ENCODE measurements around the gene DPF3. TPM values are rescaled to one million over a fixed set of nuclear protein-coding genes. Genes with fewer than 3 reads are reported as not detected.

DPF3 gene
- total RNA-seq, 3 donors from 2014 or later (not counting 1 experiment from before 2014, with no cell fraction given): 1.4 to 1.8 (median 1.4) TPM

DNA sequence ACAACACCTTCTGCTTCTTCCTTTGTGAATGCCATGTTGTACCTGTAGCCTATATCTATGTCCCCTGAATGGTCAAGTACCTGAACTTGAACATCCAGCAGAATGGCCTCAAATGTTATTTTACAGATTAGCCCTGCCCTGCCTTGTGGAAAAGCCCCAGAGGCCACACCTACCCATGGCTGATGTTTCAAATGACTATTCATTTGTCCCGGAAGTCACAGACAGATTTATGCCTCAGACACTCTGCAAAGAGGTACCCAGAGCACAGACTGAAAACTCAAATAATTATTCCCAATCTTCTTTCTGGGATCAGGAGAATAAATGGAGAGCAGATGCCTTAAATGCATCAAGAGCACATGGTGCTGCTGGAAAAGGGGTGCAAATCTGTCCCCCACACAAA, 13.0 kb upstream of the DPF3 start:
- Histone ChIP-seq H3K27me3 (ENCODE audit: control insufficient read depth, insufficient read depth, low read length) (peaks cover 2% of the 10 kb centered on the region), H3K9me3 (ENCODE audit: control insufficient read depth, insufficient read depth, low read length) (no peaks in the 10 kb centered on the region), H3K27ac (ENCODE audit: low read length) (no peak overlapping the region), H3K4me3 (ENCODE audit: low read length) (no peak overlapping the region), H3K36me3 (ENCODE audit: control insufficient read depth, insufficient read depth, low read length) (no peaks in the 10 kb centered on the region), H3K4me1 (ENCODE audit: control insufficient read depth, insufficient read depth, low read length) (no peaks in the 10 kb centered on the region)
- H3K27me3 Mint-ChIP-seq (ENCODE audit: low read depth in 2 of 2): peaks cover 23 to 26% of the 10 kb centered on the region in 2 donors
- no peak overlapping the region for H3K4me3 Mint-ChIP-seq
- intact Hi-C loops (cut with micrococcal nuclease): loop anchor here (5.0 kb wide), 1 partner anchor 885 kb away; no protein-coding TSS in a partner anchor
- WGBS (ENCODE audit: insufficient coverage): 64% methylated on average over 1 of the region's 1 CpG
- TF ChIP-seq, protein P1, sequence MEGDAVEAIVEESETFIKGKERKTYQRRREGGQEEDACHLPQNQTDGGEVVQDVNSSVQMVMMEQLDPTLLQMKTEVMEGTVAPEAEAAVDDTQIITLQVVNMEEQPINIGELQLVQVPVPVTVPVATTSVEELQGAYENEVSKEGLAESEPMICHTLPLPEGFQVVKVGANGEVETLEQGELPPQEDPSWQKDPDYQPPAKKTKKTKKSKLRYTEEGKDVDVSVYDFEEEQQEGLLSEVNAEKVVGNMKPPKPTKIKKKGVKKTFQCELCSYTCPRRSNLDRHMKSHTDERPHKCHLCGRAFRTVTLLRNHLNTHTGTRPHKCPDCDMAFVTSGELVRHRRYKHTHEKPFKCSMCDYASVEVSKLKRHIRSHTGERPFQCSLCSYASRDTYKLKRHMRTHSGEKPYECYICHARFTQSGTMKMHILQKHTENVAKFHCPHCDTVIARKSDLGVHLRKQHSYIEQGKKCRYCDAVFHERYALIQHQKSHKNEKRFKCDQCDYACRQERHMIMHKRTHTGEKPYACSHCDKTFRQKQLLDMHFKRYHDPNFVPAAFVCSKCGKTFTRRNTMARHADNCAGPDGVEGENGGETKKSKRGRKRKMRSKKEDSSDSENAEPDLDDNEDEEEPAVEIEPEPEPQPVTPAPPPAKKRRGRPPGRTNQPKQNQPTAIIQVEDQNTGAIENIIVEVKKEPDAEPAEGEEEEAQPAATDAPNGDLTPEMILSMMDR (IDR thresholded peaks at IDR 0.05): no peak
- no peak for ATAC-seq
- H3K4me1 Mint-ChIP-seq: no peaks in the 10 kb centered on the region
- H3K36me3 Mint-ChIP-seq: no peaks in the 10 kb centered on the region
- H3K9me3 Mint-ChIP-seq: no peaks in the 10 kb centered on the region
- DNase-seq: no peak
- H3K27ac Mint-ChIP-seq: no peak overlapping the region

DNA sequence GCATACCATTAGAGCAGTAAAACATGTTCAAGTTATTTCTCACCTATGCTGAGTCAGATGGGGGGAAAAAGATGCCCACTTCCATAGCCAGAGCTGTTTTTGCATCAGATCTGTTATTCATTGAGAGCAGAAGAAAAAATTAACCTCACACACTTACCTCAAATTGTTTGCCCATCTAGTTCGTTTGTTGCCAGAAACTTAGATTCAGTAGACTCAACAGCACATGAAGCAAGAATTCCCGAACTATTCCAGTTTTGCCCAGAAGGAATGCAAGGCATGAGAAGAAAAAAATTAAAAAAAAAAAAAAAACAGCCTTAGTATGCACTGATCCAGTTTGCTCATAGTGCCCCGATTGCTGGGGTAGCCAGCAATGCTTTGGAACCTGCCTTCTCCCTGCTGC, 12.4 kb upstream of the DPF3 start:
- Mint-ChIP-seq H3K4me3 (no peak overlapping the region), H3K27me3 (ENCODE audit: low read depth in 2 of 2) (peaks cover 29 to 30% of the 10 kb centered on the region in 2 donors), H3K36me3 (no peaks in the 10 kb centered on the region), H3K27ac (no peak overlapping the region), H3K9me3 (no peaks in the 10 kb centered on the region), H3K4me1 (no peaks in the 10 kb centered on the region)
- no peak overlapping the region for H3K27ac ChIP-seq (ENCODE audit: low read length)
- H3K9me3 ChIP-seq (ENCODE audit: control insufficient read depth, insufficient read depth, low read length): no peaks in the 10 kb centered on the region
- WGBS (ENCODE audit: insufficient coverage): 70% methylated on average over 3 of the region's 3 CpGs
- no peak overlapping the region for H3K4me3 ChIP-seq (ENCODE audit: low read length)
- peaks cover 2% of the 10 kb centered on the region for H3K27me3 ChIP-seq (ENCODE audit: control insufficient read depth, insufficient read depth, low read length)
- H3K4me1 ChIP-seq (ENCODE audit: control insufficient read depth, insufficient read depth, low read length): no peaks in the 10 kb centered on the region
- no peak for ATAC-seq
- no peak for DNase-seq
- TF ChIP-seq, protein P1 (IDR thresholded peaks at IDR 0.05): no peak
- intact Hi-C loops (cut with micrococcal nuclease): loop anchor here (5.0 kb wide), 1 partner anchor 884 kb away; no protein-coding TSS in a partner anchor
- H3K36me3 ChIP-seq (ENCODE audit: control insufficient read depth, insufficient read depth, low read length): no peaks in the 10 kb centered on the region

DNA sequence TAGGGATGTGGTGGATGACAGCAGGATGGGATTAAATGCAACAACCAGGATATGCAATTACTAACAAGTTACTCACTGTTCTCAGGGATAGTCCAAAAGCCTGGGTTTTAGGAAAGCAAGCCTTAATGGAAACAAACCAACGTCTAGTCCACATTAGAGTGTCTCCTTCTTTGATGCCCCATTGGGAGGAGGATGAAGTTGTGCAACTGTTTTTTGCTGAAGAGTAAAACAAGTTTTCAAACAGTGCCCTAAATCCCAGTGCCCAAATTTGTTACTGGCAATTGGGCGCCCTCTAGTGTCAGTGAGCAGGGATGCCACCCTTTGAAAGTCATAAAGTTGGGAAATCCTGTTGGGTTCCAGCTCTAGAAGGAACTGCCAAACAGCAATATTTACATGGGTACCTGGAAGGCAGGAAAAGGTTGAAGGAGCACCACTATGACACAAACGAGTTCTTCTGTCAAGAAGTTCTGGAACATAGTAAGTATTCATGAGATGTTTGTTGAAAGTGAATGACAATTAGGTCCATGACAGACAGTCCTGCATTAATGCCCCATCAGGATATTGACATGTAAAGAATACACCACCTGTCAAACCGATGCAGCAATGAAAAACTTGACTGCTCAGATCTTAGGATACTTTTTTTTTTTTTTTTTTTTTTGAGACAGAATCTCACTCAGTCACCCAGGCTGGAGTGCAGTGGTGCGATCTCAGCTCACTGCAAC, 11.1 kb upstream of the DPF3 start:
- H3K36me3 Mint-ChIP-seq: no peaks in the 10 kb centered on the region
- peaks cover 38 to 42% of the 10 kb centered on the region in 2 donors for H3K27me3 Mint-ChIP-seq (ENCODE audit: low read depth in 2 of 2)
- ATAC-seq: peak; percentile 73 to 88 (median 86)
- peak; percentile 38 to 86 for DNase-seq
- Histone ChIP-seq H3K9me3 (ENCODE audit: control insufficient read depth, insufficient read depth, low read length) (no peaks in the 10 kb centered on the region), H3K27me3 (ENCODE audit: control insufficient read depth, insufficient read depth, low read length) (peaks cover 2% of the 10 kb centered on the region), H3K27ac (ENCODE audit: low read length) (no peak overlapping the region), H3K4me3 (ENCODE audit: low read length) (no peak overlapping the region), H3K4me1 (ENCODE audit: control insufficient read depth, insufficient read depth, low read length) (no peaks in the 10 kb centered on the region), H3K36me3 (ENCODE audit: control insufficient read depth, insufficient read depth, low read length) (no peaks in the 10 kb centered on the region)
- intact Hi-C loops (cut with micrococcal nuclease): loop anchor here (1.0 to 5.0 kb wide), 2 partner anchors 388 to 883 kb away; no protein-coding TSS in a partner anchor
- TF ChIP-seq, protein P1 (IDR thresholded peaks at IDR 0.05): peak; percentile 93
- WGBS (ENCODE audit: insufficient coverage): 28% methylated on average over 5 of the region's 5 CpGs
- no peaks in the 10 kb centered on the region for H3K9me3 Mint-ChIP-seq
- no peak overlapping the region for H3K27ac Mint-ChIP-seq
- H3K4me3 Mint-ChIP-seq: no peak overlapping the region
- no peaks in the 10 kb centered on the region for H3K4me1 Mint-ChIP-seq
